NB4 (cell line): ENCODE data around the gene LSM7.

Experiments used
- CTCF ChIP-seq: IDR thresholded peaks from one replicate; pipeline ENCODE4 v1.5.1; 2012; ENCODE audit warnings: low read depth, low read length
- MAX ChIP-seq: IDR thresholded peaks from 2 replicates; pipeline ENCODE4 v1.6.1; 2011; ENCODE audit warnings: low read depth, low read length
- MYC ChIP-seq: IDR thresholded peaks from 2 replicates; pipeline ENCODE4 v1.6.1; 2011; ENCODE audit warnings: low read depth, low read length
- POLR2A ChIP-seq: IDR thresholded peaks from 2 replicates; pipeline ENCODE4 v1.6.1; 2011; ENCODE audit warnings: mild to moderate bottlenecking; ENCODE audit not compliant: insufficient read length; ENCODE audit errors: extremely low read depth

- TF ChIP-seq POLR2A: no peak
- TF ChIP-seq MYC: no peak
- no peak for TF ChIP-seq CTCF
- TF ChIP-seq MAX: no peak
Measured at GRCh38 chr19:2325281-2326046, 2.9 kb downstream of the LSM7 start.
